HL-60 (cell line): ENCODE measurements around the gene CRY2.

ENCODE experiments used
- DNase-seq, 2 experiments: peaks; one replicate each; pipeline ENCODE4 v3.0.0-alpha.2; 2010 to 2020; ENCODE audit warnings: low read depth in 1 of 2, low spot score in 1 of 2
- H3K27ac ChIP-seq: fragments of 250-450 bp; sonication (Bioruptor Pico); replicated peaks from 2 replicates; pipeline ENCODE4 v1.5.1; 2020; ENCODE audit warnings: mild to moderate bottlenecking, moderate library complexity
- H3K27me3 ChIP-seq: fragments of 250-450 bp; sonication (Bioruptor Pico); 2 replicates; pipeline ENCODE4 v1.5.1; 2021; ENCODE audit warnings: mild to moderate bottlenecking, moderate library complexity; ENCODE audit not compliant: insufficient read depth, poor library complexity, severe bottlenecking
- H3K4me3 ChIP-seq: replicated peaks from 2 replicates; pipeline ENCODE4 v1.5.1; 2011; ENCODE audit warnings: mild to moderate bottlenecking, control low read depth, low read length; ENCODE audit not compliant: insufficient read depth
- CTCF ChIP-seq: IDR thresholded peaks from one replicate; pipeline ENCODE4 v1.5.1; 2011; ENCODE audit warnings: low read length, control low read depth, inconsistent platforms; ENCODE audit not compliant: insufficient read depth
- GABPA ChIP-seq: IDR thresholded peaks from 2 replicates; pipeline ENCODE4 v1.6.1; 2012; ENCODE audit warnings: low read depth
- POLR2AphosphoS5 ChIP-seq: IDR thresholded peaks from 2 replicates; pipeline ENCODE4 v1.6.1; 2012; ENCODE audit warnings: low read depth
- REST ChIP-seq: IDR thresholded peaks from 2 replicates; pipeline ENCODE4 v1.6.1; 2012; ENCODE audit warnings: low read depth; ENCODE audit not compliant: insufficient replicate concordance
- SPI1 ChIP-seq: IDR thresholded peaks from 2 replicates; pipeline ENCODE4 v1.6.1; 2012; ENCODE audit warnings: low read depth, mild to moderate bottlenecking, borderline replicate concordance

Gene CRY2

GRCh38 chr11:45884596-45885185 is 37.4 kb downstream of the CRY2 start:
- Histone ChIP-seq H3K27me3 (no peaks in the 10 kb centered on the region), H3K27ac (no peak overlapping the region), H3K4me3 (no peak overlapping the region)
- TF ChIP-seq POLR2AphosphoS5 (no peak), SPI1 (no peak), REST (no peak), CTCF (no peak), GABPA (no peak)
- no peak for DNase-seq

GRCh38 chr11:45885274-45885920 is 38.1 kb downstream of the CRY2 start, which contains the start of gene MAPK8IP1:
Gene MAPK8IP1, plus strand, starts transcription at chr11:45885651. Its CDS starts 170 bp downstream, at chr11:45885821.
- Histone ChIP-seq H3K4me3 (peak within 1 kb of the TSS; percentile 34), H3K27me3 (no peaks in the 10 kb centered on the region), H3K27ac (no peak within 1 kb of the TSS)
- no peak for TF ChIP-seq GABPA
- no peak for TF ChIP-seq POLR2AphosphoS5
- peak; percentile 89 for TF ChIP-seq REST
- no peak for TF ChIP-seq SPI1
- DNase-seq: peak in 1 of 2 experiments; percentile 23

- no peak for TF ChIP-seq GABPA
- no peak for TF ChIP-seq REST
- TF ChIP-seq CTCF: no peak
- peak overlapping the region; percentile 34 for H3K4me3 ChIP-seq
- DNase-seq: no peak
- no peaks in the 10 kb centered on the region for H3K27me3 ChIP-seq
- no peak overlapping the region for H3K27ac ChIP-seq
Measured at GRCh38 chr11:45885921-45886721, 38.8 kb downstream of the CRY2 start.
